ENCODE results near the gene ATXN7L1.

The ATXN7L1 gene

GRCh38 chr7:105825371-105825770 lies 51.0 kb downstream of the ATXN7L1 start:
- no peak for DNase-seq (ENCODE audit: low spot score)
- ChIA-PET POLR2A (ENCODE audit: low non-redundant PET) (no interaction called here), CTCF (no interaction called here)
- H3K27ac ChIP-seq: no peak overlapping the region
- TF ChIP-seq, protein P1, sequence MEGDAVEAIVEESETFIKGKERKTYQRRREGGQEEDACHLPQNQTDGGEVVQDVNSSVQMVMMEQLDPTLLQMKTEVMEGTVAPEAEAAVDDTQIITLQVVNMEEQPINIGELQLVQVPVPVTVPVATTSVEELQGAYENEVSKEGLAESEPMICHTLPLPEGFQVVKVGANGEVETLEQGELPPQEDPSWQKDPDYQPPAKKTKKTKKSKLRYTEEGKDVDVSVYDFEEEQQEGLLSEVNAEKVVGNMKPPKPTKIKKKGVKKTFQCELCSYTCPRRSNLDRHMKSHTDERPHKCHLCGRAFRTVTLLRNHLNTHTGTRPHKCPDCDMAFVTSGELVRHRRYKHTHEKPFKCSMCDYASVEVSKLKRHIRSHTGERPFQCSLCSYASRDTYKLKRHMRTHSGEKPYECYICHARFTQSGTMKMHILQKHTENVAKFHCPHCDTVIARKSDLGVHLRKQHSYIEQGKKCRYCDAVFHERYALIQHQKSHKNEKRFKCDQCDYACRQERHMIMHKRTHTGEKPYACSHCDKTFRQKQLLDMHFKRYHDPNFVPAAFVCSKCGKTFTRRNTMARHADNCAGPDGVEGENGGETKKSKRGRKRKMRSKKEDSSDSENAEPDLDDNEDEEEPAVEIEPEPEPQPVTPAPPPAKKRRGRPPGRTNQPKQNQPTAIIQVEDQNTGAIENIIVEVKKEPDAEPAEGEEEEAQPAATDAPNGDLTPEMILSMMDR (conservative IDR thresholded peaks at IDR 0.05; ENCODE audit: low read depth): no peak

DNA sequence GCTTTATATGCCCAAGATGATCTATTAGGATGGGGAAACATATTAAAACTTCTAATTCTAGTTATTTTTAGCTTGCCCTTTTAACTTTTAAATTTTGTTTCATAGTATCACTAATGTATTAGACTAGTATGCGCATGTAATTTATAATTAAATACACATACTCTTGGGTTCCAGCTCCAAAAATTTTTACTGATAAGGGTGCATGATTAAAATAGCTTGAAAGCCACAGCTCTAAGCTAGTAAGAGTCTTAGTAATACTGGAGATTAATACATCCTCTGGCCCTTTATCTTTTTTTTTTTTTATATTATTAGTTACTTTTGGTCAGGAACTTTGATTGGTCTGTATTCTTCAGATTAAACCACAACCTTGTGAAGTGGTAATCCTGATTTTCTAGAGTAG lies 53.6 kb downstream of the ATXN7L1 start:
- no peak for DNase-seq (ENCODE audit: low spot score)
- ChIA-PET POLR2A (ENCODE audit: low non-redundant PET) (no interaction called here), CTCF (interaction anchor here (0.6 to 0.7 kb wide), 3 partner anchors 10 to 327 kb away, joined by 3 to 5 read pairs (median 3); no protein-coding TSS in a partner anchor)
- no peak overlapping the region for H3K27ac ChIP-seq
- TF ChIP-seq, protein P1 (conservative IDR thresholded peaks at IDR 0.05; ENCODE audit: low read depth): no peak

DNA sequence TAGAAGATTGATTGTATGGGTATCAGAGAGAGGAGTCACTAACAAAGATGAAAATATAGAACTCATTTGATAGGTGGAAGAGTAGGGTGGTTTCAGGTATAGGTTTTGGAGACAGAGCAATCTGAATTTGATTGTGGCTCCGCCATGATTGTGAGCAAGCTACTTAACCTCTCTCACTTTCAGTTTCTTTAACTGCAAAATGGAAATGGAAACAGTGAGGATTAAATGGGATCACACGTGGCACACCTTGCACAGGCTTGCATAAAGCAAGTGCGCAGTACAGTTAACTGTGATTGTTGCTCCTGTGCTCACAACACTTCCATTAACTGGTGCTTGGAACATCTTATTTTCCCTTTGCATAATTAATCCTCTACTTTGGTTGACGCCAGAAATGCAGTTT lies 54.9 kb downstream of the ATXN7L1 start:
- CTCF ChIA-PET: interaction anchor here (0.6 kb wide), 1 partner anchor 165 kb away, joined by 3 read pairs; no protein-coding TSS in a partner anchor
- POLR2A ChIA-PET (ENCODE audit: low non-redundant PET): no interaction called here
- no peak overlapping the region for H3K27ac ChIP-seq
- TF ChIP-seq, protein P1 (conservative IDR thresholded peaks at IDR 0.05; ENCODE audit: low read depth): no peak
- DNase-seq (ENCODE audit: low spot score): no peak

DNA sequence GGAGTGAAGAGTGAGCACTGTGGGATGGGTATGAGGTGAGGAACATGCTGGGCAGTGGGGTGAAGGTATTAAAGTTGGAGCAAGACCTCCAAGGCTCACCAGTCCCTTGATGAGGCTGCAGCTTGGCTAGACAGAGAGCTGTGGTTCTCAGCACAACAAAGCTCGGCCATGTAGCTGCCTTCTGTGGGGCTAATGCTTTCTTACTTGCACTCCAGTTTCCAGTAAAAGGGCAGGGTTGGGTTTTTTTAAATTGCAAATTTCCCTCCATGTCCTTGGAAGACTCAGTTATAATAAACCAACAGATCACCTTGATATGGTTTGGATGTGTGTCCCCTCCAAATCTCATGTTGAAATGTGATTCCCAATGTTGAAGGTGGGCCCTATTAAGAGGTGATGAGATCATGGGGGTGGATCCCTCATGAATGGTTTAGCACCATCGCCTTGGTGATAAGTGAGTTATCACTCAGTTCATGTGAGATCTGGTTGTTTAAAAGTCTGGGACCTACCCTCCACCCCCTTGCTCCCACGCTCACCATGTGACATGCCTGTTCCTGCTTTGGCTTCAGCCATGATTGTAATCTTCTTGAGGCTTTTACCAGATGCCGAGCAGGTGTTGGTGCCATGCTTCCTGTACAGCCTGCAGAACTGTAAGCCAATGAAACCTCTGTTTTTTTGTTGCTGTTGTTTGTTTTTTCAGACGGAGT lies 55.9 kb downstream of the ATXN7L1 start:
- POLR2A ChIA-PET (ENCODE audit: low non-redundant PET): no interaction called here
- H3K27ac ChIP-seq: no peak overlapping the region
- TF ChIP-seq, protein P1 (conservative IDR thresholded peaks at IDR 0.05; ENCODE audit: low read depth): no peak
- CTCF ChIA-PET: no interaction called here
- no peak for DNase-seq (ENCODE audit: low spot score)

- H3K27ac ChIP-seq: no peak overlapping the region
- TF ChIP-seq, protein P1 (conservative IDR thresholded peaks at IDR 0.05; ENCODE audit: low read depth): no peak
- ChIA-PET CTCF (interaction anchor here (0.7 kb wide), 1 partner anchor 10 kb away, joined by 6 read pairs; no protein-coding TSS in a partner anchor), POLR2A (ENCODE audit: low non-redundant PET) (no interaction called here)
- DNase-seq (ENCODE audit: low spot score): no peak
Measured at GRCh38 chr7:105819559-105819958, 56.8 kb downstream of the ATXN7L1 start.

- no peak overlapping the region for H3K27ac ChIP-seq
- TF ChIP-seq, protein P1 (conservative IDR thresholded peaks at IDR 0.05; ENCODE audit: low read depth): no peak
- no peak for DNase-seq (ENCODE audit: low spot score)
- CTCF ChIA-PET: no interaction called here
- POLR2A ChIA-PET (ENCODE audit: low non-redundant PET): no interaction called here
Measured at GRCh38 chr7:105816954-105817615, 59.3 kb downstream of the ATXN7L1 start.

Data from RWPE1 (cell line).